GM11168 (cell line): Measurements from ENCODE around the gene NPHP4.
"Not testable (repeated sequence)": the region's sequence is repeated elsewhere in the genome, so short reads cannot be mapped to it uniquely, and the experiment has no call there.

ENCODE experiments used
- in situ Hi-C: fragments of 300-500 bp; cut with MboI; formaldehyde crosslinking; loops from one replicate; pipeline ENCODE4 v1.12.0; 2022; ENCODE audit warnings: low sequenced_read_pairs; ENCODE audit not compliant: unreplicated experiment

NPHP4 gene

GRCh38 chr1:5868931-5869500 is 123.2 kb downstream of the NPHP4 start:
- in situ Hi-C loops = no loop called here

GRCh38 chr1:5865774-5866173 is 126.5 kb downstream of the NPHP4 start:
- in situ Hi-C loops = no loop called here

GRCh38 chr1:5865056-5865455 is 127.2 kb downstream of the NPHP4 start:
- in situ Hi-C loops = no loop called here

GRCh38 chr1:5864256-5864655 is 128.0 kb downstream of the NPHP4 start:
- in situ Hi-C loops = no loop called here

GRCh38 chr1:5863238-5863637 is 129.0 kb downstream of the NPHP4 start:
- in situ Hi-C loops = no loop called here

- in situ Hi-C loops = no loop called here
Measured at GRCh38 chr1:5861871-5862825, 130.1 kb downstream of the NPHP4 start.

- in situ Hi-C loops = no loop called here
Measured at GRCh38 chr1:5860277-5860676, 131.9 kb downstream of the NPHP4 start.

GRCh38 chr1:5859766-5860165 is 132.5 kb downstream of the NPHP4 start:
- in situ Hi-C loops = no loop called here

- in situ Hi-C loops = no loop called here
Measured at GRCh38 chr1:5858844-5859407, 133.3 kb downstream of the NPHP4 start.

- in situ Hi-C loops = no loop called here
Measured at GRCh38 chr1:5858246-5858645, 134.0 kb downstream of the NPHP4 start.

- in situ Hi-C loops = no loop called here
Measured at GRCh38 chr1:5857508-5858090, 134.6 kb downstream of the NPHP4 start.

GRCh38 chr1:5857011-5857410 is 135.2 kb downstream of the NPHP4 start:
- in situ Hi-C loops = no loop called here

- in situ Hi-C loops = no loop called here
Measured at GRCh38 chr1:5856246-5856815, 135.9 kb downstream of the NPHP4 start.

GRCh38 chr1:5855196-5855897 is 136.9 kb downstream of the NPHP4 start:
- in situ Hi-C loops = no loop called here

GRCh38 chr1:5854754-5855153 is 137.5 kb downstream of the NPHP4 start:
- in situ Hi-C loops = no loop called here

- in situ Hi-C loops = not testable (repeated sequence)
Measured at GRCh38 chr1:5853858-5854257, 138.4 kb downstream of the NPHP4 start.

- in situ Hi-C loops = no loop called here
Measured at GRCh38 chr1:5850503-5850902, 141.7 kb downstream of the NPHP4 start.

GRCh38 chr1:5849550-5849949 is 142.7 kb downstream of the NPHP4 start:
- in situ Hi-C loops = no loop called here

GRCh38 chr1:5847013-5847659 is 145.1 kb downstream of the NPHP4 start:
- in situ Hi-C loops = no loop called here

GRCh38 chr1:5845376-5845775 is 146.8 kb downstream of the NPHP4 start:
- in situ Hi-C loops = no loop called here
